ENCODE results near the gene E2F4.

DNA sequence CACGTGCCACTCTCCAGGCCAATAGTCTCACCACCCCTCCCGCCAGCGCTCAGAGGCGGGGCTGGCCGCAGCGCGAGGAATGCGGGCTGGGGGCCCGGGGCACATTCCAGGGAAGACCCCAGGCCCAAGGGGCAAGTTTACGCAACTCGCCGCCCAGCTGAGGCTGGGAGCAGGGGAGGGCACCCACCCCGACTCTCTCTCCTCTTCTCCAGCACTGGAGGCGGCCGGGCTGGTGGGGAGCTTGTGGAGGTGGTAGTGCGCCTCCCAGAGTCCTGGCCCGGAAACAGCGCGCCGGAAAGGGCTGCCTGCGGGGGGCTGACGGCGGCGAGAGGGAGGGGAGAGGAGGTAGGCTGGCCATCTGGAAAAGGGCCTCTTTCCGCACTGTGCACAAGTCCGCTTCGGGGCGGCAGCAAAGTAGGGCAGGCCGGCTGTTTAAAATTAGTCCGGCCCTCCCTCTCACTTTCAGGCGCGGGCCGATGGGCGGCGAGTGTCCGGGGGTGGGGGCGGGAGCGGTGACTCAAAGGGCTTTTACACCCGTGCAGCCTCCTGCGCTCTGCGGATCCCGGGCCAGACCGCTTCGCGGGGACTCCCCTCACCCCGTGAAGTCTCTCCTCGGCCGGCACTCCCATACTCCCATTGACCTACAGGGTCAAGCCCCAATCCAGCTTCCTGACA is 54.3 kb downstream of the E2F4 start:
- TF ChIP-seq CTCF (IDR thresholded peaks at IDR 0.05) (peak; percentile 2 to 30 (median 20)), POLR2A (IDR thresholded peaks at IDR 0.05) (no peak)
